PC-9 (cell line): ENCODE results near the gene GRIN2A. TPM values are rescaled to one million over a fixed set of nuclear protein-coding genes. Genes with fewer than 3 reads are reported as not detected.

Source experiments
- BruUV-seq: library from RNA; stranded (reverse); fragments of 400-500 nt; replicated peaks from 2 replicates; lab custom pipeline; 2021; lab: Mats Ljungman, UMichigan
- CTCF ChIA-PET: fragments of 300-600 bp; sonication (Branson Sonifier 250); formaldehyde crosslinking; loops from one replicate; lab custom pipeline; 2022; ENCODE audit warnings: antibody characterized with exemption; lab: Charles Lee
- POLR2A ChIA-PET: fragments of 300-600 bp; sonication (Branson Sonifier 250); formaldehyde crosslinking; loops from one replicate; lab custom pipeline; 2022; ENCODE audit warnings: antibody characterized with exemption; ENCODE audit not compliant: unreplicated experiment; lab: Charles Lee
- DNase-seq, 2 experiments: peaks; one replicate each; pipeline versions ENCODE4 v3.0.0 to v3.0.0-alpha.2; 2015 to 2022; ENCODE audit warnings: mixed read lengths in 1 of 2
- H2AFZ ChIP-seq: fragments of 200-600 bp; sonication (generic); 2 replicates; pipeline ENCODE4 v1.8.1; 2017; ENCODE audit warnings: antibody characterized with exemption
- H3F3A ChIP-seq: fragments of 200-600 bp; sonication (generic); 2 replicates; pipeline ENCODE4 v1.8.1; 2017; ENCODE audit warnings: antibody characterized with exemption, mild to moderate bottlenecking, low read depth; ENCODE audit not compliant: insufficient read depth
- H3K27ac ChIP-seq: fragments of 200-600 bp; sonication (generic); 2 replicates; pipeline ENCODE4 v1.6.1; 2016; ENCODE audit warnings: mixed run types
- H3K27me3 ChIP-seq: fragments of 200-600 bp; sonication (generic); 2 replicates; pipeline ENCODE4 v1.6.1; 2016; ENCODE audit warnings: low read depth, mixed run types; ENCODE audit not compliant: insufficient read depth
- H3K36me3 ChIP-seq: fragments of 200-600 bp; sonication (generic); 2 replicates; pipeline ENCODE4 v1.6.1; 2016; ENCODE audit warnings: low read depth, mixed run types
- H3K4me1 ChIP-seq: fragments of 200-600 bp; sonication (generic); replicated peaks from 2 replicates; pipeline ENCODE4 v1.6.1; 2016; ENCODE audit warnings: mixed run types; ENCODE audit not compliant: insufficient read depth
- H3K4me2 ChIP-seq: fragments of 200-600 bp; sonication (generic); 2 replicates; pipeline ENCODE4 v1.6.1; 2017; ENCODE audit warnings: mixed run types
- H3K4me3 ChIP-seq: fragments of 200-600 bp; sonication (generic); 2 replicates; pipeline ENCODE4 v1.6.1; 2016; ENCODE audit warnings: mixed run types
- H3K79me2 ChIP-seq: fragments of 200-600 bp; sonication (generic); 2 replicates; pipeline ENCODE4 v1.6.1; 2017; ENCODE audit warnings: low read depth, mixed run types
- H3K9me2 ChIP-seq: fragments of 200-600 bp; sonication (generic); 2 replicates; pipeline ENCODE4 v1.8.1; 2017; ENCODE audit warnings: mild to moderate bottlenecking; ENCODE audit not compliant: insufficient read depth
- H3K9me3 ChIP-seq: fragments of 200-600 bp; sonication (generic); 2 replicates; pipeline ENCODE4 v1.8.1; 2016; ENCODE audit warnings: low read depth; ENCODE audit not compliant: insufficient read depth
- H4K20me1 ChIP-seq: fragments of 200-600 bp; sonication (generic); 2 replicates; pipeline ENCODE4 v1.8.1; 2017; ENCODE audit not compliant: insufficient read depth
- CTCF ChIP-seq: fragments of 200-600 bp; sonication (generic); conservative IDR thresholded peaks from 2 replicates; pipeline ENCODE4 v1.6.1; 2017; ENCODE audit warnings: mixed run types, antibody characterized with exemption, mild to moderate bottlenecking, moderate library complexity
- EZH2 ChIP-seq: fragments of 200-600 bp; sonication (generic); IDR thresholded peaks from 2 replicates; pipeline ENCODE4 v1.8.0; 2017; ENCODE audit warnings: antibody characterized with exemption, low read depth
- intact Hi-C: fragments of 100-400 bp; cut with micrococcal nuclease; formaldehyde crosslinking; loops from one replicate; pipeline ENCODE4 v1.10.0; 2022; ENCODE audit not compliant: unreplicated experiment
- total RNA-seq: library from RNA; stranded (reverse); gene quantifications from 2 replicates; pipeline ENCODE4 v1.2.3, GENCODE V29; 2021

The GRIN2A gene
- total RNA-seq, 1 experiment from 2014 or later, result not detected

DNA sequence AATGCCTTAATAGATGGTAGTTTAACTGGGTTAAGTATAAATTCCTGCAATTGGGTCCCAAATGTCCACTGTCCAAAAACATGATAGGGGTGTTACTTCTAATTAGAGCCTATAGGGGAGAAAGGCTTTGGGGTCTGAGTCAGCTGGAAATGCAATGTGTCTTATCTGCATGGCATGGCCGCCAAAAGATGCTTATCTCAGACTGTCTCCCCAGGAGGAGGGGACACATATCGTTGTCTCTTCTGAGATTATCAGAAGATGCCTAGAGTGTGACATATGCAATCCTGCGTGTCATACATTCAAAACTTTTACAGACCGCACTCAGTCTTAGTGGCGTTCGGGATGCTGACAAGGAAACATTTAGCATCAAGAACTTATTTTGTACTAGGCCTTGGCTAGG, 442.9 kb downstream of the GRIN2A start:
- Histone ChIP-seq H3K4me2 (no peak overlapping the region), H2AFZ (no peak overlapping the region), H3F3A (no peaks in the 10 kb centered on the region), H3K9me3 (no peaks in the 10 kb centered on the region), H3K36me3 (no peaks in the 10 kb centered on the region), H3K4me1 (no peaks in the 10 kb centered on the region), H3K4me3 (no peak overlapping the region), H4K20me1 (no peaks in the 10 kb centered on the region), H3K79me2 (no peaks in the 10 kb centered on the region), H3K27me3 (0 out of 2 replicates have a peak, but pooled peaks cover 4% of the 10 kb centered on the region), H3K9me2 (no peaks in the 10 kb centered on the region), H3K27ac (no peak overlapping the region)
- DNase-seq, result no peak
- intact Hi-C loops, result no loop called here
- ChIA-PET POLR2A (no interaction called here), CTCF (no interaction called here)
- TF ChIP-seq EZH2 (no peak), CTCF (no peak)
- BruUV-seq, result no TSS peak

DNA sequence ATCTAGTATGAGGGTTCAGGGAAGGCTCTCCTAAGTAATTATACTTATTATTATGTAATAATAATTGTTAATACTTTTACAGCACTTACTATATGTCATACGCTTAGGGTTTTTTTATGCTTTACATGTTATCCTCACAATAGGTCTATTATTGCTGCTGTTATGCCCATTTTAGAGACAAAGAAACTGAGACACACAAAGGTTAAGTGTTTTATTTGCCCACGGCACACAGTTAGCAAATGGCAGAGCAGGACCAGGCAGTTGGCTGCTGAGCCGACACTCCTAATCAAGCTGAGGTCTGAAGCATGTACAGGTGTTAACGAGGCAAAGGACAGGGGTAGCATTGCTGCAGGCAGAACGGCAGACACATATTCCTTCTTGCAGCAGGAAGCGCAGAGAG, 443.5 kb downstream of the GRIN2A start:
- Histone ChIP-seq H3K4me2 (no peak overlapping the region), H3K4me1 (no peaks in the 10 kb centered on the region), H3K4me3 (no peak overlapping the region), H4K20me1 (no peaks in the 10 kb centered on the region), H3F3A (no peaks in the 10 kb centered on the region), H3K27me3 (0 out of 2 replicates have a peak, but pooled peaks cover 4% of the 10 kb centered on the region), H3K36me3 (no peaks in the 10 kb centered on the region), H3K9me3 (no peaks in the 10 kb centered on the region), H3K9me2 (no peaks in the 10 kb centered on the region), H2AFZ (no peak overlapping the region), H3K27ac (no peak overlapping the region), H3K79me2 (no peaks in the 10 kb centered on the region)
- ChIA-PET POLR2A (no interaction called here), CTCF (no interaction called here)
- TF ChIP-seq CTCF (no peak), EZH2 (no peak)
- intact Hi-C loops, result no loop called here
- no TSS peak for BruUV-seq
- DNase-seq, result no peak

DNA sequence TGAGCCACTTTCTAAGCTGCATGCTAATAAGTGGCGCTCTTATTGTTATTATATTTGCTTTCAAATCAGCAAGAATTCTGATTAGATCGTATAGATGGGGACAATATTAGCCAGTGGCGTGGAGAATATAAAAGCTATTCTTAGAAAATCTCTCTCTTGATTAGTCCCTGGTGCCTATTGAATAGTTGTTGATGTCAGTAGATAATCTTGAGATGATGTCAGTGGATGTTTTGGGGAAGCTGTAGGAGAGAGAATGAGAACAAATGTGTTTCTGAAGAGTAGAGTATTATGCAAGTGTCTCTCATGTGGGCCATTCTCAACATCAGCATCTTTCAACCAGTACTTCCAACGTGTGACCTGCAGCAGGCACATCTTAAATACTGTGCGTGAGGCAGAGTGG, 445.7 kb downstream of the GRIN2A start:
- Histone ChIP-seq H3K79me2 (no peaks in the 10 kb centered on the region), H3K27me3 (0 out of 2 replicates have a peak, but pooled peaks cover 4% of the 10 kb centered on the region), H3K9me3 (no peaks in the 10 kb centered on the region), H4K20me1 (no peaks in the 10 kb centered on the region; the same call in 1 of the 2 replicates), H3K4me1 (no peaks in the 10 kb centered on the region), H3K27ac (no peak overlapping the region), H2AFZ (no peak overlapping the region), H3K9me2 (no peaks in the 10 kb centered on the region), H3F3A (no peaks in the 10 kb centered on the region), H3K4me2 (no peak overlapping the region), H3K4me3 (no peak overlapping the region), H3K36me3 (no peaks in the 10 kb centered on the region)
- POLR2A ChIA-PET, result no interaction called here
- DNase-seq, result no peak
- TF ChIP-seq EZH2 (no peak), CTCF (no peak)
- BruUV-seq, result no TSS peak
- intact Hi-C loops, result no loop called here
- CTCF ChIA-PET, result no interaction called here
